Stomach smooth muscle (tissue), 2 donors: ENCODE measurements around the gene TRPM3.

Source experiments
- H3K27ac ChIP-seq: one replicate; pipeline ENCODE4 v1.7.0; 2013; ENCODE audit warnings: mild to moderate bottlenecking, low read length, inconsistent platforms
- H3K27me3 ChIP-seq, 2 donors: one replicate each; pipeline ENCODE4 v1.7.0; 2013; ENCODE audit warnings: low read length in 2 of 2; ENCODE audit not compliant: insufficient read depth in 2 of 2, control insufficient read depth in 1 of 2
- H3K36me3 ChIP-seq, 2 donors: one replicate each; pipeline ENCODE4 v1.7.0; 2013; ENCODE audit warnings: low read length in 2 of 2; ENCODE audit not compliant: control insufficient read depth in 2 of 2, insufficient read depth in 2 of 2
- H3K4me1 ChIP-seq: one replicate; pipeline ENCODE4 v1.7.0; 2013; ENCODE audit warnings: low read length; ENCODE audit not compliant: control insufficient read depth, insufficient read depth
- H3K4me3 ChIP-seq, 2 donors: one replicate each; pipeline ENCODE4 v1.7.0; 2013; ENCODE audit warnings: low read length in 2 of 2
- H3K9ac ChIP-seq, 2 donors: one replicate each; pipeline ENCODE4 v1.7.0; 2013; ENCODE audit warnings: low read length in 2 of 2, mild to moderate bottlenecking in 1 of 2
- H3K9me3 ChIP-seq, 2 donors: one replicate each; pipeline ENCODE4 v1.7.0; 2013; ENCODE audit warnings: low read length in 2 of 2; ENCODE audit not compliant: control insufficient read depth in 2 of 2
- donor health status: healthy.
- donor health status: Pancreatic carcinoma.

TRPM3 gene

GRCh38 chr9:70840266-70840665, 281.2 kb downstream of the TRPM3 start:
- H3K4me1 ChIP-seq, result no peaks in the 10 kb centered on the region
- peaks cover 0 to 4% of the 10 kb centered on the region in 2 donors for H3K27me3 ChIP-seq
- H3K27ac ChIP-seq, result no peak overlapping the region
- no peak overlapping the region for H3K4me3 ChIP-seq
- no peaks in the 10 kb centered on the region for H3K9me3 ChIP-seq
- H3K9ac ChIP-seq, result no peak overlapping the region
- H3K36me3 ChIP-seq, result no peaks in the 10 kb centered on the region

- Histone ChIP-seq H3K4me3 (no peak overlapping the region), H3K27ac (no peak overlapping the region), H3K9me3 (no peaks in the 10 kb centered on the region), H3K4me1 (no peaks in the 10 kb centered on the region), H3K36me3 (no peaks in the 10 kb centered on the region), H3K9ac (no peak overlapping the region), H3K27me3 (peaks cover 0 to 4% of the 10 kb centered on the region in 2 donors)
Observed at GRCh38 chr9:70835323-70835722, 286.1 kb downstream of the TRPM3 start.

GRCh38 chr9:70832492-70832891, 288.9 kb downstream of the TRPM3 start:
- H3K27ac ChIP-seq, result no peak overlapping the region
- H3K9me3 ChIP-seq, result no peaks in the 10 kb centered on the region
- H3K9ac ChIP-seq, result no peak overlapping the region
- H3K4me3 ChIP-seq, result no peak overlapping the region
- H3K27me3 ChIP-seq, result peaks cover 0 to 4% of the 10 kb centered on the region in 2 donors
- no peaks in the 10 kb centered on the region for H3K36me3 ChIP-seq
- no peaks in the 10 kb centered on the region for H3K4me1 ChIP-seq

GRCh38 chr9:70830618-70831017, 290.8 kb downstream of the TRPM3 start:
- no peak overlapping the region for H3K4me3 ChIP-seq
- no peaks in the 10 kb centered on the region for H3K9me3 ChIP-seq
- H3K27ac ChIP-seq, result no peak overlapping the region
- H3K36me3 ChIP-seq, result no peaks in the 10 kb centered on the region
- H3K4me1 ChIP-seq, result no peaks in the 10 kb centered on the region
- peaks cover 0 to under 1% of the 10 kb centered on the region in 2 donors for H3K27me3 ChIP-seq
- H3K9ac ChIP-seq, result no peak overlapping the region

GRCh38 chr9:70829591-70830265, 291.7 kb downstream of the TRPM3 start:
- no peaks in the 10 kb centered on the region for H3K9me3 ChIP-seq
- no peak overlapping the region for H3K4me3 ChIP-seq
- H3K27ac ChIP-seq, result no peak overlapping the region
- H3K4me1 ChIP-seq, result no peaks in the 10 kb centered on the region
- H3K36me3 ChIP-seq, result no peaks in the 10 kb centered on the region
- no peaks in the 10 kb centered on the region for H3K27me3 ChIP-seq
- no peak overlapping the region for H3K9ac ChIP-seq

GRCh38 chr9:70826562-70826961, 294.9 kb downstream of the TRPM3 start:
- H3K27ac ChIP-seq, result no peak overlapping the region
- H3K27me3 ChIP-seq, result no peaks in the 10 kb centered on the region
- H3K9ac ChIP-seq, result no peak overlapping the region
- no peaks in the 10 kb centered on the region for H3K36me3 ChIP-seq
- H3K9me3 ChIP-seq, result no peaks in the 10 kb centered on the region
- no peak overlapping the region for H3K4me3 ChIP-seq
- H3K4me1 ChIP-seq, result no peaks in the 10 kb centered on the region

- Histone ChIP-seq H3K27ac (no peak overlapping the region), H3K4me1 (no peaks in the 10 kb centered on the region), H3K27me3 (no peaks in the 10 kb centered on the region), H3K9ac (no peak overlapping the region), H3K9me3 (no peaks in the 10 kb centered on the region), H3K4me3 (no peak overlapping the region), H3K36me3 (no peaks in the 10 kb centered on the region)
Observed at GRCh38 chr9:70823284-70823683, 298.1 kb downstream of the TRPM3 start.

- Histone ChIP-seq H3K27ac (no peak overlapping the region), H3K9ac (no peak overlapping the region), H3K4me3 (no peak overlapping the region), H3K36me3 (no peaks in the 10 kb centered on the region), H3K4me1 (no peaks in the 10 kb centered on the region), H3K27me3 (no peaks in the 10 kb centered on the region), H3K9me3 (no peaks in the 10 kb centered on the region)
Observed at GRCh38 chr9:70817311-70817710, 304.1 kb downstream of the TRPM3 start.

GRCh38 chr9:70816891-70817290, 304.5 kb downstream of the TRPM3 start:
- no peak overlapping the region for H3K27ac ChIP-seq
- no peak overlapping the region for H3K4me3 ChIP-seq
- no peaks in the 10 kb centered on the region for H3K27me3 ChIP-seq
- H3K4me1 ChIP-seq, result no peaks in the 10 kb centered on the region
- no peak overlapping the region for H3K9ac ChIP-seq
- no peaks in the 10 kb centered on the region for H3K36me3 ChIP-seq
- H3K9me3 ChIP-seq, result no peaks in the 10 kb centered on the region

GRCh38 chr9:70816316-70816715, 305.1 kb downstream of the TRPM3 start:
- Histone ChIP-seq H3K36me3 (no peaks in the 10 kb centered on the region), H3K9me3 (no peaks in the 10 kb centered on the region), H3K27me3 (no peaks in the 10 kb centered on the region), H3K27ac (no peak overlapping the region), H3K9ac (no peak overlapping the region), H3K4me1 (no peaks in the 10 kb centered on the region), H3K4me3 (no peak overlapping the region)

- Histone ChIP-seq H3K27me3 (no peaks in the 10 kb centered on the region), H3K36me3 (no peaks in the 10 kb centered on the region), H3K4me3 (no peak overlapping the region), H3K27ac (no peak overlapping the region), H3K9me3 (no peaks in the 10 kb centered on the region), H3K4me1 (no peaks in the 10 kb centered on the region), H3K9ac (no peak overlapping the region)
Observed at GRCh38 chr9:70814597-70814996, 306.8 kb downstream of the TRPM3 start.
